GM23248 (cell line): ENCODE results near the gene KCTD15. TPM values are rescaled to one million over a fixed set of nuclear protein-coding genes. Genes with fewer than 3 reads are reported as not detected.

Source experiments
- DNase-seq: peaks from one replicate; pipeline ENCODE4 v3.0.0-alpha.2; 2015
- H2AFZ ChIP-seq: fragments of 200-600 bp; sonication (generic); 2 replicates; pipeline ENCODE4 v1.6.1; 2016; ENCODE audit warnings: antibody characterized with exemption
- H3F3A ChIP-seq: fragments of 200-600 bp; sonication (generic); 2 replicates; pipeline ENCODE4 v1.6.1; 2016; ENCODE audit warnings: mild to moderate bottlenecking, antibody characterized with exemption, mixed run types; ENCODE audit not compliant: insufficient read depth
- H3K27ac ChIP-seq: fragments of 200-600 bp; sonication (generic); 2 replicates; pipeline ENCODE4 v1.5.1; 2016; ENCODE audit warnings: mild to moderate bottlenecking
- H3K27me3 ChIP-seq: fragments of 200-600 bp; sonication (generic); replicated peaks from 2 replicates; pipeline ENCODE4 v1.6.1; 2016; ENCODE audit warnings: mild to moderate bottlenecking; ENCODE audit not compliant: insufficient read depth
- H3K36me3 ChIP-seq: fragments of 200-600 bp; sonication (generic); 2 replicates; pipeline ENCODE4 v1.6.1; 2016; ENCODE audit warnings: low read depth, mild to moderate bottlenecking
- H3K4me1 ChIP-seq: fragments of 200-600 bp; sonication (generic); 2 replicates; pipeline ENCODE4 v1.6.1; 2016; ENCODE audit warnings: mild to moderate bottlenecking; ENCODE audit not compliant: insufficient read depth
- H3K4me2 ChIP-seq: fragments of 200-600 bp; sonication (generic); one replicate; pipeline ENCODE4 v1.6.1; 2016; ENCODE audit warnings: mild to moderate bottlenecking; ENCODE audit not compliant: unreplicated experiment
- H3K4me3 ChIP-seq: fragments of 200-600 bp; sonication (generic); 2 replicates; pipeline ENCODE4 v1.5.1; 2016; ENCODE audit warnings: mild to moderate bottlenecking
- H3K79me2 ChIP-seq: fragments of 200-600 bp; sonication (generic); 2 replicates; pipeline ENCODE4 v1.6.1; 2016; ENCODE audit warnings: mild to moderate bottlenecking; ENCODE audit not compliant: insufficient read depth
- H3K9ac ChIP-seq: fragments of 200-600 bp; sonication (generic); 2 replicates; pipeline ENCODE4 v1.6.1; 2016; ENCODE audit warnings: mild to moderate bottlenecking
- H3K9me2 ChIP-seq: fragments of 200-600 bp; sonication (generic); 2 replicates; pipeline ENCODE4 v1.6.1; 2016; ENCODE audit warnings: mixed run types, mild to moderate bottlenecking, moderate library complexity; ENCODE audit not compliant: insufficient read depth
- H3K9me3 ChIP-seq: fragments of 200-600 bp; sonication (generic); one replicate; pipeline ENCODE4 v1.6.1; 2017; ENCODE audit warnings: low read depth
- H4K20me1 ChIP-seq: fragments of 200-600 bp; sonication (generic); 2 replicates; pipeline ENCODE4 v1.6.0; 2016; ENCODE audit not compliant: insufficient read depth
- EZH2 ChIP-seq: fragments of 200-600 bp; sonication (generic); IDR thresholded peaks from 2 replicates; pipeline ENCODE4 v1.6.1; 2018; ENCODE audit warnings: antibody characterized with exemption, mild to moderate bottlenecking; ENCODE audit not compliant: insufficient read depth, poor library complexity, severe bottlenecking
- EZH2phosphoT487 ChIP-seq: fragments of 200-600 bp; sonication (generic); IDR thresholded peaks from 2 replicates; pipeline ENCODE4 v1.6.1; 2018; ENCODE audit warnings: antibody characterized with exemption, moderate library complexity, mild to moderate bottlenecking, low read depth; ENCODE audit not compliant: insufficient read depth
- WGBS, 2 experiments: methylation state at CpG; one replicate each; pipeline ENCODE4 v1.1.6; 2015 to 2017; ENCODE audit warnings: low lambda C conversion rate in 2 of 2, low coverage in 1 of 2; ENCODE audit errors: missing lambda C conversion rate in 2 of 2; 5-methylcytosine and 5-hydroxymethylcytosine counted together
- in situ Hi-C: fragments of 300-500 bp; cut with MboI; formaldehyde crosslinking; loops from 2 replicates; pipeline ENCODE4 v1.15.0; 2020
- polyA plus RNA-seq: library from polyadenylated mRNA; unstranded; fragments of >200 nt; fragmentation: Nextera tagmentation; extraction: Ambion mirVana; gene quantifications from 2 replicates; pipeline ENCODE4 v1.2.1, GENCODE V29; 2016
- total RNA-seq: library from RNA; depleted of rRNA; stranded (reverse); fragments of >200 nt; shearing (Covaris generic); gene quantifications from 2 replicates; pipeline ENCODE4 v1.2.3, GENCODE V29; 2014

The KCTD15 gene
- total and polyA plus RNA-seq, 2 experiments from 2014 or later = 7.5 to 117 TPM

GRCh38 chr19:33767898-33768413 is 28.7 kb upstream of the KCTD15 start:
- Histone ChIP-seq H3F3A (no peaks in the 10 kb centered on the region), H4K20me1 (no peaks in the 10 kb centered on the region), H3K9me2 (no peaks in the 10 kb centered on the region), H3K9ac (no peak overlapping the region), H3K4me2 (no peak overlapping the region), H3K9me3 (no peaks in the 10 kb centered on the region), H2AFZ (no peak overlapping the region), H3K27ac (no peak overlapping the region), H3K36me3 (no peaks in the 10 kb centered on the region), H3K4me3 (no peak overlapping the region), H3K4me1 (no peaks in the 10 kb centered on the region), H3K27me3 (0 out of 2 replicates have a peak, but pooled peaks cover 10% of the 10 kb centered on the region), H3K79me2 (no peaks in the 10 kb centered on the region)
- in situ Hi-C loops = loop anchor here (10.0 kb wide), 1 partner anchor 533 kb away; no protein-coding TSS in a partner anchor
- WGBS, 2 experiments = 15 to 20% methylated on average over 9 of the region's 9 CpGs
- peak; percentile 39 for DNase-seq
- TF ChIP-seq EZH2phosphoT487 = no peak
- no peak for TF ChIP-seq EZH2

GRCh38 chr19:33769208-33769607 is 27.5 kb upstream of the KCTD15 start:
- no peaks in the 10 kb centered on the region for H3K4me1 ChIP-seq
- no peak overlapping the region for H3K4me3 ChIP-seq
- H2AFZ ChIP-seq = no peak overlapping the region
- 28 to 32% methylated on average over 6 of the region's 6 CpGs for WGBS, 2 experiments
- no peaks in the 10 kb centered on the region for H3K9me3 ChIP-seq
- H3K36me3 ChIP-seq = no peaks in the 10 kb centered on the region
- no peaks in the 10 kb centered on the region for H3K9me2 ChIP-seq
- H4K20me1 ChIP-seq = no peaks in the 10 kb centered on the region
- TF ChIP-seq EZH2phosphoT487 (no peak), EZH2 (no peak)
- H3K9ac ChIP-seq = no peak overlapping the region
- DNase-seq = no peak
- no peaks in the 10 kb centered on the region for H3F3A ChIP-seq
- H3K27ac ChIP-seq = no peak overlapping the region
- in situ Hi-C loops = loop anchor here (10.0 kb wide), 1 partner anchor 534 kb away; no protein-coding TSS in a partner anchor
- H3K79me2 ChIP-seq = no peaks in the 10 kb centered on the region
- 0 out of 2 replicates have a peak, but pooled peaks cover 17% of the 10 kb centered on the region for H3K27me3 ChIP-seq
- H3K4me2 ChIP-seq = no peak overlapping the region

GRCh38 chr19:33770107-33770506 is 26.6 kb upstream of the KCTD15 start:
- TF ChIP-seq EZH2phosphoT487 (no peak), EZH2 (no peak)
- 0 out of 2 replicates have a peak, but pooled peaks cover 11% of the 10 kb centered on the region for H3K27me3 ChIP-seq
- H3K27ac ChIP-seq = no peak overlapping the region
- no peaks in the 10 kb centered on the region for H3K4me1 ChIP-seq
- H4K20me1 ChIP-seq = no peaks in the 10 kb centered on the region
- no peaks in the 10 kb centered on the region for H3K9me3 ChIP-seq
- no peak overlapping the region for H3K4me2 ChIP-seq
- H2AFZ ChIP-seq = no peak overlapping the region
- in situ Hi-C loops = loop anchor here (5.0 to 10.0 kb wide), 2 partner anchors 325 to 348 kb away; no protein-coding TSS in a partner anchor
- 22 to 37% methylated on average over 8 of the region's 8 CpGs for WGBS, 2 experiments
- DNase-seq = no peak
- H3K4me3 ChIP-seq = no peak overlapping the region
- no peaks in the 10 kb centered on the region for H3F3A ChIP-seq
- no peaks in the 10 kb centered on the region for H3K9me2 ChIP-seq
- no peaks in the 10 kb centered on the region for H3K36me3 ChIP-seq
- no peak overlapping the region for H3K9ac ChIP-seq
- H3K79me2 ChIP-seq = no peaks in the 10 kb centered on the region

- peak; percentile 73 for DNase-seq
- TF ChIP-seq EZH2 = no peak
- no peak for TF ChIP-seq EZH2phosphoT487
- Histone ChIP-seq H3K36me3 (no peaks in the 10 kb centered on the region), H2AFZ (no peak overlapping the region), H3F3A (no peaks in the 10 kb centered on the region), H3K4me2 (no peak overlapping the region), H3K4me3 (no peak overlapping the region), H3K9ac (no peak overlapping the region), H3K9me2 (no peaks in the 10 kb centered on the region), H3K27me3 (0 out of 2 replicates have a peak, but pooled peaks cover 10% of the 10 kb centered on the region), H3K79me2 (no peaks in the 10 kb centered on the region), H3K27ac (no peak overlapping the region), H3K4me1 (no peaks in the 10 kb centered on the region), H3K9me3 (no peaks in the 10 kb centered on the region), H4K20me1 (no peaks in the 10 kb centered on the region)
- in situ Hi-C loops = loop anchor here (5.0 to 10.0 kb wide), 2 partner anchors 323 to 349 kb away; no protein-coding TSS in a partner anchor
- WGBS, 2 experiments = 12 to 14% methylated on average over 19 of the region's 19 CpGs
Measured at GRCh38 chr19:33771384-33772101, 25.1 kb upstream of the KCTD15 start.
